GM19324 (cell line): ENCODE results near the gene RRAGD.

ENCODE experiments used
- ATAC-seq: cut with Tn5 transposase; IDR thresholded peaks from one replicate; pipeline ENCODE4 v1.9.1; 2021; ENCODE audit warnings: mild to moderate bottlenecking, moderate library complexity; ENCODE audit not compliant: unreplicated experiment, low FRiP score

RRAGD gene

DNA sequence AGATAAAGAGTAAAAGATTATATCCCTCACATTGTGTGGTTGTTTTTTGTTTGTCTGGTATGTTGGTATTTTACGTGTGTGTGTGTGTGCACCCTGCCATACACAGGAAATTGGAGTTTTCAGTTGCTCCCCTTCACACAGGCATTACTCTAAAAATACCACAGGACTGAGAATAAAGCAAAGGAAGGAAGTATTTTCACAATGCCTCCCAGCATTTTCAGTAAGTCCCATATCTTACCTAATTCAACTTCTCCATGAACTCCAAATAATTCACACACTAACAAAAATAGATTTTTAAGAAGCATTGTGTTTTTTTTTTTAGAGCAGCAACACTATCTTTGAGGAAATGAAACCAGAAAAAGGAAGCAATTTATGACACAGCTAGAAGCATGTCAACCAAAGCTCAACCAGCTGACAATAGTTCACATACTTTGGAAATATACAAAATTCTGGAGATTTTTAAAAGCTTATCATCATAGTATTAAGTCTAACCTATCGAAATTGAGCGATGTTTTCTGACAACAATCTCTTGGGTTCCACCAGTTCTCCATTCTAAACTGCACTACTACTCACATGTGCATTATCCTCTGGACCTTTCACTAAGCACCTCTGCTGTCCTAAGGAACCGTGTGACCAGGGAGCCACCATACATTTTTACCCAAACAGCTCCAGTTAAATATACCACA, 61.6 kb downstream of the RRAGD start:
- ATAC-seq, result no peak

DNA sequence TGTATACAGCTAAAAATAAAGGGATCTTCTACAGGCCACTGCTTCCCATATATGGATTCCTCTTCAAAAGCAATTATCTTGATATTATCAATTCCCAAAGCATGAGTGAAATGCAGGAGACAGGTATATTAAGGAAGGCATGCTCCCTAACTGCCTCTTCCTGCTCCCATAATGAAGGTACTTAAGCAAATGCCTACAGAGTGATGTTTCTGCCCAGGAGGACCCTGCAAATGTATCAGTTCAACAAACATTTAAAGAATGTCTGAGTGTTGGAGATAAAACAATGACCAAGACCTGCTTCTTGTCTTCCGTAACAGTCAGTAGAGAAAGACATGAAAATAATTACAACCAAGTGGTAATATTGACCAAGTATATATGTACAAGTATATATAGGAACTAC, 63.7 kb downstream of the RRAGD start:
- ATAC-seq, result no peak

DNA sequence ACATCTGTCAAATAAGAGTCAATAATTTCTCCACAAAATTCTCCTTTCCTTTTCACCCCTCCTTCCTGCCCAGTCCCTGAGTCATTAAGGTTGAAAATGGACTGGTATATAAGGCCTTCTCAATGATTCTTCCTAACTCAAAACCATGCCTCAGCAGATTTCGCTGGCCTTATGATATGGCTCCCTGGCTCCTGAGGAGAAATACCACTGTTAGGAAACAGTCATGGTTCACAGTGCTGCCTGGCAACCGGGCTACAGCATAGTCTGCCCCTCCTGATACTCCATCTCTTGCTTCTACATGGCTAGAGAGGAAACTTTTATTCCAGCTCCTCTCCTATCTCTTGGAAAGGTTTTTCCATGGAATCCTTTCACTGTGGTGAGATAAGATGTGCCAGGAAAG, 64.2 kb downstream of the RRAGD start:
- no peak for ATAC-seq

DNA sequence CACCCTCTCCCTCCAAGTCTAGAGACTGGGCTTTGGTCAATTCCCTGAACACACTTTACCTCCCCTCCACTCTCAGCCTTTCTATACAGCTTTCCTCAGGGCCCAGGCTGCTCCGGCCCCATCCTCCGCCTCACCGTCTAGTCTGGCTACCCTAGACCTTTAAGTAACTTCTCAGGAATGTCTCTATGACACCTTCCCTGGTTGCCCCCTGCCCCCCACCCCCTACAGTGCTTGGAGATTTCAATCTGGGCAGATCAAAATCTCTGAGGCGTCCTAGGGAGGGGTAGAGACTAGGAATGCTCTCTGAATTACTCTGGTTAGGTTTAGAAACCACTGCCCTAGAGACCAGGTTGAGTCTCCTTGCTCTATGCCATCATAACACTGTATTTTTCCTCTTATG, 65.6 kb downstream of the RRAGD start:
- no peak for ATAC-seq

DNA sequence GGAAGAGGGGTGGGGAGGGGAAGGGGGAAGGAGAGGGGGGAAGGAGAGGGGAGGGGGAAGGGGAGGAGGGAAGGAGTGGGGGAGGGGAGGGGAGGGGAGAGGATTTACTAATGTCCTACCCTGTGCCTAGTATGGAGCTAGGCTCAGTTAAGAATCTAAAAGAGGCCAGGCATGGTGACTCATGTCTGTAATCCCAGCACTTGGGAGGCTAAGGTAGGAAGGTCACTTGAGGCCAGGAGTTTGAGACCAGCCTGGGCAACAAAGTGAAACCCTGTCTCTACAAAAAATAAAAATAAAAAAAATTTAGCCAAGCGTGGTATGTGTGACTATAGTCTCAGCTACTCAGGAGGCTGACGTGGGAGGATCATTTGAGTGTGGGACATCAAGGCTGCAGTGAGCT, 72.5 kb downstream of the RRAGD start:
- ATAC-seq, result no peak

DNA sequence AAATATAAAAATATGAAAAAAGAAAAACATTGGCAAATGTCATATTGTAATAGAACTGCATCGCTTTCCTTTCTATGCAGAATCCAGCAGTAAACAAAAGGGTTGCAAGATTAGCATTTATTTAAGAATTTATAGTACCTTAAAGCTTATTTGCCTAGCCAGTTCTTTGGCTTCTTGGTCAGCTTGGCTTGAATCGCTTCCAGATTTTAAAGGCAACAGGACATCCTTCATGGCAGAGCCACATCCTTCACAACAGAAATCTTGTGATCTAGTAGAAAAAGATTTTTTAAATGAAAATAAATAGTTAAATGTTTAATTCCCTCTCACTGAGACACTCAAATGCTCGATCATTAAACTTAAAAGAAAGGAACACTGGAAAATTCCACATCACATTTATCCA, 76.9 kb downstream of the RRAGD start:
- ATAC-seq, result no peak

DNA sequence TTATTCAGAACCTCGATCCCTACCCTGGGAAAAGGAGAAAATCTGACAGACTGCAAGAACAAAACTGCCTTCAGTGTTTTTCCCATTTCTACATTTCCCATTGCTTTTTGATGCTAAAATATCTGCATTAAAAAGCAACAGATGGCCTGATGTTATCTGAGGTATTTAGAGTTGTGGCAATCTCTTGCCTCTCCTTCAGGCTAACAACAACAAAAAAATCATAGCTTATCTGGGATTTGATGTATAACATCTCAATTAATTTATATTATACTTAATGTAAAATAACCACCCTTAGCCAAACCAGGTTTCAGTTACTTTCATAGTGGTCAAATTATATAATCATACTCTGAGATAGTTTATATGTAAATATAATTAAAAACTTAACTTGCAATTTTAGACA, 81.2 kb downstream of the RRAGD start:
- ATAC-seq, result no peak

DNA sequence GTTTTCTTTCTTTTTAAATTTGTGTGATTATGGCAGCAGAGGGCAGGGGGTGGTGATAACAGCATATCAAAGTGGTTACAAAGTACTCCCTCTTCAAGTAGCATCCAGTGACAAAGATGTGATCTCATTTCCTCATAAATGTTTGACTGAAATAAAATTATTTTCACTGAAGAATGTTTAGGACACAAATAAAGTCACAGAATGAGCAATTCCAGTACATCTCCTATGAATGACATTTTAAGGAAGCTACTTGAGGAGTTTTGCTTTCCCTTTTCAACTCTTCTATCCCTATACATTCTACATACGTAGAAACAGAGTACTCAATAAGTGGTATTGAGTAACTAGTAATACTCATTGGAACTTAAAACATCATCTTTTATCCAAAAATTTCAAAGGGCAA, 83.1 kb downstream of the RRAGD start:
- no peak for ATAC-seq

DNA sequence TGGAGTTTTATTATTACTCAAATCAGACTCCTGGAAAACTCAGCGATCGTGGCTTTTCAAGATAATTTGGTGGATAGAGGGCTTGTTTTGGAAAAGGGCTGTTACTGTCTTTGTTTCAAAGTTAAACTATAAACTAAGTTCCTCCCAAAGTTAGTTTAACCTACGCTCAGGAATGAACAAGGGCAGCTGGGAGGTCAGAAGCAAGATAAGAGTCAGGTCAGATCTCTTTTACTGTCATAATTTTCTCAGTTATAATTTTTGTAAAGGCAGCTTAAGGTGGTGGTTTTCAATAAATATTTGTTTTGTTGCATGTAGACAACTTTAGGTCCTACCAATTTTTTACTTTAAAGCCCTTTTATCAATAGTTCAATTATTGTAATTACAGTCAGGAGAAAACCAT, 87.8 kb downstream of the RRAGD start:
- ATAC-seq, result no peak

DNA sequence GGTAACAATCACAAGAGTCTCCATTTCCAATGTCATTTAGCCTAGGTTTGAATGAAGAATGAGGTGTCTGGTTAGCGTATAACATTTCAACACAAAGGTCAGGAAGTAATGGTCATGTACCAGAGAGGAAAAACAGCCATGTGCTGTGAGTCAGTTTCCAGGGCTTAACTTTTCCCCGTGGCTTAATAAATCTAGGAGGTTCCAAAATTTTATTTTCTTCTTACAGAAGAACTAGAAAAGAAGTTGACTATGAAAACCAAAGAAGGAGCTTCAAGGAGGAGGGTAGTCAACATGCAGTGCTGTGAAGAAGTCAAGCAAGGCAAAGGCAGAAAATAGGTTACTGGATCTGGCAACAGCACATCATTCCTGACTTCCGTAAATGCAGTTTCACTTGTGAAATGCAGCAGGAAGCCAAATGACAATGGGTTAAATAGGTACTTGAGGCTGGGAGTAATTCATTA, 88.5 kb downstream of the RRAGD start:
- no peak for ATAC-seq

DNA sequence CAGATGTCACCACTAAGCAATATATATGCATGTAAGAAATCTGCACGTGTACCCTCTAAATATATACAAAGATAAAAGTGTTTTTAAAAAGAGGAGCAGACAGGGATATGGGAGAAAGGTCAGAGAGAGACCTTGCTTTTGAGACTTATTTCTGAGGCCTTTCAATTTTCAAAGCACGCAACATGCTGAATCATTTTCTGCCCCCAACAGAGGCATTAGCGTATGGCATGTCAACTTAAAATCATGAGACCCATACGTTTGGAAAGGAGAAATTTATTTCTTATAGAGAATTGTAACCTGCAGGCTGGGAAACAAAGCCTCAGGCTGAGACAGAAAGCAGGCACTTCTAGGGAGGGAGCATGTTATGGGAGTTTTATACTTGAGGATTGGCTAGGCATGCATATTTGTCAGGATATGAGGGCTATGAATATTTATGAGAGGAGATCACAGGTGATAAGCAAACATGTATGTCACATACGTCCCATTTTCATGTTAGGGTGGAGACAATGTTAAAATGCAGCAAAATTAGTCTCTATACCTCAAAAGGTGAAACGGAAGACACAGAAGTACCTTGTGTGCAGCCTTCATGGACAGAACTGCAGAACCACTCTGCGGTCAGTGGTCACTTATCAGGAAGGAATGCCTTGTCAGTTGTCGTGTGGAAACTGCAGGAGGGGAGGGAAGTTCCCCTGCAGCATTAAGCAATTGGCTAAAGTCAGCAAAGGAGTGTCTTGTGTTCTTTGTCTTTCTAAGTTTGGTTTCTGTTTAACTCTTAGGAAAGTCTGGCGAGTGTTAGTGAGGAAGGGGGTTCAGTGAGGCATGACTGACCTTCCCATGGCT, 90.7 kb downstream of the RRAGD start:
- ATAC-seq, result no peak

DNA sequence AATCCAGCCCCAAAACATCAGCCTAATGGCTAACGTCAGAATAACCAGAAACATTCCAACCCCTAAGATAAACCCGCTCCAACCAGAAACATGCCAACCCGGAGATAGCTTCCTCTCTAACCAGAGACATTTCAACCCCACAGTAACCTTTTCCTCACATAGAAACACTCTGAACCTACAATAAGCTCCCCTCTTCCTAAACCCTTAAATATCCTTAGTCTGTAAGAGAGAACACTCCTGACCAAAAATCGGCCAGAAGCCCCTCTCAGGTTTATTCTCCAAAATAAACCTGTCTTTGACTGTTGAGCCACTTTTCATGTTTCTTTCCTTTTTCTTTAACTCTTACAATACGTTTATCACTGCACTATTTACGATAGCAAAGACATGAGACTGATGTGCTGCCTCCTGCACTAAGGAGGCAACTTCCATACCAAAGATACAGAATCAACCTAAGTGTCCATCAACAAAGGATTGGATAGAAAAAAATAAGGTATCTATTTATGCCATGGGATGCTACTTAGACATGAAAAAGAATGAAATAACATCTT, 92.0 kb downstream of the RRAGD start:
- ATAC-seq, result no peak

DNA sequence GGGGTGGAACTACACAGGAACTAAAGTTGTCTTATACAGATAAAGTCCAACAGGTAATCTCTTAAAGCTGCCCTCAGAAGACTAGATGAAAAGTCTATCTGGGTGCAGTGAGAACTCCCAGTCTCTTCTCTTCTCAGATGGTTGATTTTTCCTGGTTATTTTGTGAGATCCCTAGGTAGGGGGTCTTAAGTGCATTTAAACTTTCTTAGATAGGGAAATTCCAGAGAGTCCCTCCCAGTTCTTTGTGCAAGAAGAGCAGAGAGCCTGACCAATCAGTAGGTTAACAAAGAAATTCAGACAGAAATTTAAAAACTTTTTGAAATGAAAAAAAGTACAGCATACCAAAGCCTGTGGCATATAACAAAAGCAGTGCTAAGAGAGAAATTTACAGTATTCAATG, 95.0 kb downstream of the RRAGD start:
- no peak for ATAC-seq

DNA sequence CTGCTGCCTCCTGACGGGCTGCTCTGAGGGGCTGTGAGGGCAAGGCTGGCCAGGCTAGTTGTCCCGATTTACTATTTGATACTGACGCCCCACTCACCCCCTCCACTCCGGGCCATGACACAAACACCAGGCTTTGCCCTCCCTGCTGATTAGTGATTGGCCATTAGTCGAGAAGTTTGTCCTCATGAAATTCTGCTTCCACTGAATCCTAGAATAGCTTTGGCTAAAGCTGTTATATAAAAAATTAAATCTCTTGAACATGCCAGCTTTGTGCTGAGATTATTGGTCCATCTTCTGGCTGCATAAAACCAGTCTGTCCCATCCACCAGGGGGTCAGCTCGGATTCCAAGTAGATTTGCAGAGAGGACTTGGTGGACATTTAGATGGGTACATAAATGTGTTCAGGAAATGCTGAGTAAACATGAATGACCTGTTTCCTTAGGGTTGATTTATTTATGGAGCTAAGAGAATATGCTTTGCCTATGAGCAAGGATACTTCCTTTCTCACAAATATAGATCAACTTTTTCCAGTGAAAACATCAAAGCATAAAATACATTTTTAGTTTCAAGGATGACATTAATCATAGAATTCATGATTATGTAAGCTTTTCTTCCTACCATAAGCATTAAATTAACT, 96.7 kb downstream of the RRAGD start, which contains the start of gene GABRR2:
TSS of gene GABRR2 (minus strand) at position 51 of the 637 bp plus-strand sequence. CDS start 134 bp downstream, outside the sequence.
- no peak for ATAC-seq

DNA sequence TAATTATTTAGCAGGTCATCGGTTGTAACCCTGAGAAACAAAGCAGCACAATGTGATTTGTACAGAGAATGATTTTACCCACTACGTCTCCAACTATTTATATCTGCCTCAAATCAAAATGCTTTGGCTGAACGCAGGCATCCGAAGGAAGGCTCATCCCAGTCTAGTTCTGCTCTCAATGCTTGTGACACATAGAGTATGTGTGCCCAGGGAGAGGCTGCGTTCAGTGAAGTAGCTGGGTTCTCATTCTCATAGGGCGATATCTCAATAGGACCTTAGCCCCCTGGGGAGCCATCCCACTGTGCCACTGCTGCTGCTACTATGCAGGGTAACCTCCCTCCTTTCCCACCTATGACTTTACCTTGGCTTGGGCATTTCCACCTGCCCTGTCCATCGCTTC, 97.4 kb downstream of the RRAGD start:
- ATAC-seq, result no peak
